ENCODE data around the gene FAM193B.

The FAM193B gene

GRCh38 chr5:177554474-177555111 is at the start of gene FAM193B:
Gene FAM193B (minus strand): TSS chr5:177554563. CDS start chr5:177554458, 105 bp downstream.
- DNase-seq (ENCODE audit: insufficient read length, low spot score) (peak; percentile 100), FAIRE-seq (peak; percentile 81)

DNA sequence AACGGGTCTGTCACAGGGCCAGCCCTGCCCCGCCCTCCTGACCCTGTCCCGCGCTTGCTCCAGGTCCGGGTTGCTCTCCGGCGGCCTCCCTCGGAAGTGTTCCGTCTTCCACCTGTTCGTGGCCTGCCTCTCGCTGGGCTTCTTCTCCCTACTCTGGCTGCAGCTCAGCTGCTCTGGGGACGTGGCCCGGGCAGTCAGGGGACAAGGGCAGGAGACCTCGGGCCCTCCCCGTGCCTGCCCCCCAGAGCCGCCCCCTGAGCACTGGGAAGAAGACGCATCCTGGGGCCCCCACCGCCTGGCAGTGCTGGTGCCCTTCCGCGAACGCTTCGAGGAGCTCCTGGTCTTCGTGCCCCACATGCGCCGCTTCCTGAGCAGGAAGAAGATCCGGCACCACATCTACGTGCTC is 49.8 kb upstream of the FAM193B start:
- DNase-seq (ENCODE audit: insufficient read length, low spot score) (no peak), FAIRE-seq (no peak)

- FAIRE-seq = no peak
- no peak for DNase-seq (ENCODE audit: insufficient read length, low spot score)
Observed at GRCh38 chr5:177603631-177604030, 49.3 kb upstream of the FAM193B start.

DNA sequence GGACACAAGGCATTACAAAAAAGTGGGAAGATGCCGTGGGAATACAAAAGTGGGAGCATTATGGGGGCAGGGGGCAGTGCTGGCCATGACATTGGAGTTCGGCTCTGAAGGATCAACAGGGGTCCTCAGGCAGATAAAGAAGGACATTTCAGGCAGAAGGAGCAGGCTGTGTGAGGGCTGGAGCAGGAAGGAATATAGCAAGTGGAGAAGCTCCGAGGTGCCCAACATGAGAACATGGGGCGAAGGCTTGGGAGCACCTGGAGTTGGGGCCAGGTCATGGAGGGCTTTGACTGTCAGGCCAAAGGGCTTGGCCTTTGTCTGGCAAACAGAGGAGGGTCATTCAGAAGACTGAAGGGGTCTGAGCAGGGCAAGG is 48.1 kb upstream of the FAM193B start:
- no peak for FAIRE-seq
- no peak for DNase-seq (ENCODE audit: insufficient read length, low spot score)

DNA sequence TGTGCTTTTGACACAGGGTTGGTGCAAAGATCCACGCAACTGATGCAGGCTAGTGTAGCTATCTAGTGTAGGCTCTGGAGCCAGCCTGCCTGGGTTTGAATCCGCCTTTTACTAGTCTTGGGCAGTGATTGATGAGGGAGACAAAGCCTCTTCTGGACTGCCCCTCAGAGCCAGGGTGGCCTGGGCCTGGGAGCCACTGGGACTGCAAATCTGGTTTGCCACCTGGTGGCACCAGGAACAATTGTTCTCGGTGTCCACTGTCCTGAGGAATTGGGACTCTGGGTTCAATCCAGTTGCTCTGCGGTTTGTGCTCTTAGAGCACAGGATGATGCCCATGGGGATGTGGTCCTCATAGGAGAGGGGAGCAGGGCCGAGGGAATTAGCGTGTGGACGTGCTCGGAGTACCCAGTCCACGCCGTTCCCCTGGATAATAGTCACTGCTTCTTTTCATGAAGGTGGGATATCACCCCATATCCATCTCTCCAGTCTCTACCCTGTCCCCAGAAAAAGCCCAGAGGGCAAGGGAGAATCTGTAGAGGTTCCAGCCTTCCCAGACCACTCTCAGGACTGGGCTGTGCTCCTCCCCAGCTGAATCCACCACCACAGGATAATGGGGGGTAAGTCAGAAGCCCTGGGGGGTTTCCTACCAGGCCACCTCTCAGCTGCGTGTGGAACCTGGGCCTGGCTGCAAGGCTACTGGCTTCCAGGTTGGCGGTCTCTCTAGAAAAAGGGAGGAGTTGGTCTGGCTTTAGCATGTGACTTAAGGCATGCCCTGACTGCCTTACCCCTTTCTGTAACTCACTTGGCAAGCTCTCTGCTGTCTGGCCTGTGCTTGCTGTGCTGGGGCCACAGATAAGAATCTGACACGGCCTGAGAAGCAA is 47.5 kb upstream of the FAM193B start:
- FAIRE-seq = no peak

DNA sequence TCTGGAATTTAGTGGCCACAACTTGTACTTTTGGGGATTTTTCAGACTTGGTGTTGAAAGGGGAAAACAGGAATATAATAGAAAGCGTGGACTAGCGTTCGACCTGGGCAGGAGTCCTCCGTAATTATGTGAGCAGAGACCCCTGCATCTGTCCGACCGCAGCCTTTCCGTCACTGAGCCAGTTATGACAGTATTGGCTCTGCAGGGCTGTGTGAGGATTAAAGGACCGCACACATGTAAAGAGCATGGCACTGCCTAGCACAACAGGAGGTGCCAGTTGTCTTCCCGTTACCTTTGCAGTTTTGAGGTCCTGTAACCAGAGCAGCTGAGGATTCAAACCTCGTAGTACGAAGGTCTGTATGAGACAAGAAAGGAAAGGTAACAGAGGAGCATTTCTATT is 46.8 kb upstream of the FAM193B start:
- FAIRE-seq = no peak

More for the DNA sequence above, 47.5 kb upstream of the FAM193B start:
- no peak for DNase-seq (ENCODE audit: insufficient read length, low spot score)

GRCh38 chr5:177600508-177601018 is 46.2 kb upstream of the FAM193B start:
- FAIRE-seq (peak; percentile 82), DNase-seq (ENCODE audit: insufficient read length, low spot score) (no peak)

More for the DNA sequence above, 46.8 kb upstream of the FAM193B start:
- no peak for DNase-seq (ENCODE audit: insufficient read length, low spot score)

DNA sequence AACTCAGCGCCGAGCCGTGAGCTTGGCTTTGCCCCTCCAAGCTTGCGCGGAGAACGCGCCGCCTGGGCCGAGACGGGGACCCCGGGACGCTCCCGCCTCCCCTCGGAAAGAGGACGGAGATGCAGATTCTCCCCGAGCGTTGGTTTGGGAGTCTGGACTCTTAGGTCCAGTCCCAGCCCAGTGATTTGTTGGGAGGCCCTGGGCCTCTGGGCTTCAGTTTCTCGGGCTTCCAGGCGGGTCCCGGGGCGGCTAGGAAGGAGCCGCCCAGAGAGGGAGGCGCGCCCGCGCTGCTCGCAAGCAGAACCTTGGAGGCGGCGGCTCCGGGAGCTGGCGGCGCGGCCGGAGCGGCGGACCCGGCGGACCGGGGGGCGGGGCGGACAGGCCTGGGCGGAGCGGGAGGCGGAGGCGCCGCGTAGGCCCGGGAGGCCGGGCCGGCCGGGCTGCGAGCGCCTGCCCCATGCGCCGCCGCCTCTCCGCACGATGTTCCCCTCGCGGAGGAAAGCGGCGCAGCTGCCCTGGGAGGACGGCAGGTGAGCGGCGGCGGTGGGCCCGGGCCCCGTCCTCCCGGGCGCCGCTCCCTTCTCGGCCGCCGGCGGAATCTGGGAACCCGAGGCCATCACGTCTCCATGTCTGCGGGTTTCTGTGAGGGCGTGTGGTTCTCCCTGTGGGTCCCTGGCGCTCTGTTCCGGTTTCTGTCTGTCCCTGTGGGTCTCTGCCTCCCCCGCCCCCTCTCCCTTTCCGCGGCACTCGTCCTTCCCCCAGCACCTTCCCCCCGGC is 45.6 kb upstream of the FAM193B start, which contains the start of gene B4GALT7:
TSS of gene B4GALT7 (plus strand) at position 402 of the 777 bp plus-strand sequence. CDS start at position 481, 79 bp downstream.
- no peak for FAIRE-seq

GRCh38 chr5:177598477-177598876 is 44.1 kb upstream of the FAM193B start:
- DNase-seq (ENCODE audit: insufficient read length, low spot score) (no peak), FAIRE-seq (no peak)

More for the DNA sequence above, 45.6 kb upstream of the FAM193B start, which contains the start of gene B4GALT7:
- DNase-seq (ENCODE audit: insufficient read length, low spot score) = peak; percentile 87

GRCh38 chr5:177596775-177597238 is 42.4 kb upstream of the FAM193B start:
- FAIRE-seq (no peak), DNase-seq (ENCODE audit: insufficient read length, low spot score) (no peak)

- no peak for DNase-seq (ENCODE audit: insufficient read length, low spot score)
- FAIRE-seq = no peak
Observed at GRCh38 chr5:177595991-177596774, 41.8 kb upstream of the FAM193B start.

DNA sequence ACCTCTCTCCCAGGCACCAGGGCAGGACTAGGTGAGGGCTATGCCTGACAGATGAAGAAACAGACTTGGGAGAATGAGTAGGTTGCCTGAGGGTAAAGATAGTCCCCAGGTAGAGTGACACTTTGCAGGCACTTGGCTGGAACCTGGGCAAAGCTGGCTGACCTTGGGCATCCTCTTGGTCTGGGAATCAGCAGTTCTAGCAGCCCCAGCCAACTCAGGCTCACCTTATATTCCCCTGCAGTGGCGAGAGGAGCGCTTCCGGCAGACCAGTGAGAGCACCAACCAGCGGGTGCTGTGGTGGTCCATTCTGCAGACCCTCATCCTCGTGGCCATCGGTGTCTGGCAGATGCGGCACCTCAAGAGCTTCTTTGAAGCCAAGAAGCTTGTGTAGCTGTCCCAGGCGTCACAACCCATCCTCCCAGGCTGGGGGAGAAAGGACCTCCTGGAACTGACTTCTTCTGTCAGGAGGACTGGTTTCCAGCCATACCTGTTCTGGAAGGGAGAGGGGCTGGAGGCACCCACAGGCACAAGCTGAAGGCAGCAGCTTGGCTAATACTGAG is 40.7 kb upstream of the FAM193B start:
- FAIRE-seq (no peak), DNase-seq (ENCODE audit: insufficient read length, low spot score) (no peak)

DNA sequence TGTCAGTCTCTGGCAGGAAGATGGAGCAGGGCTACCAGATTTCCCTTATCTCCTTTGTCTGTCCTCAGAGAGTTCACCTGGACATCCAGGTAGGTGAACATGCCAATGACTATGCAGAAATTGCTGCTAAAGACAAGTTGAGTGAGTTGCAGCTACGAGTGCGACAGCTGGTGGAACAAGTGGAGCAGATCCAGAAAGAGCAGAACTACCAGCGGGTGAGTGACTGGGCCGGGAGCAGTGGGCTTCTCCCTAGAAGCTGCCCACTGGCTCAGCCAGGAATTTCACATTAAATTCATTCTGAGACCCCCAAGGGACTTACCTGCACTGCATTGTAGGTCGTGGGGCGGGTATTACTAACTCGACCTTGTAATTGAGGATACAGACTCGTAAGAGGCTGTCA is 39.7 kb upstream of the FAM193B start:
- FAIRE-seq = no peak
- no peak for DNase-seq (ENCODE audit: insufficient read length, low spot score)

- DNase-seq (ENCODE audit: insufficient read length, low spot score) = no peak
- FAIRE-seq = no peak
Observed at GRCh38 chr5:177593511-177593910, 39.1 kb upstream of the FAM193B start.

DNA sequence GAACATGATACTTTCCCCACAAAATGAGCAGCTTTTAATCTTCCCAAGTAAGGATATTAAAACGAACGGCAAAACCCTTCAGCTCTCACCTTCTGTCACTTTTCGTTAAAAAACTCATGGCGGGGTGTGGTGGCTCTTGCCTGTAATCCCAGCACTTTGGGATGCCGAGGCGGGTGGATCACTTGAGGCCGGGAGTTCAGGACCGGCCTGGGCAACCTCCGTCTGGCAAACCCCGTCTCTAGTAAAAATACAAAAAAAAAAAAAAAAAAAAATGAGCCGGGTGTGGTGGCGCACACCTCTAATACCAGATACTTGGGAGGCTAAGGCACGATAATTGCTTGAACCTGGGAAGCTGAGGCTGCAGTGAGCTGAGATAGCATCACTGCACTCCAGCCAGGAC is 38.5 kb upstream of the FAM193B start:
- no peak for DNase-seq (ENCODE audit: insufficient read length, low spot score)
- no peak for FAIRE-seq

DNA sequence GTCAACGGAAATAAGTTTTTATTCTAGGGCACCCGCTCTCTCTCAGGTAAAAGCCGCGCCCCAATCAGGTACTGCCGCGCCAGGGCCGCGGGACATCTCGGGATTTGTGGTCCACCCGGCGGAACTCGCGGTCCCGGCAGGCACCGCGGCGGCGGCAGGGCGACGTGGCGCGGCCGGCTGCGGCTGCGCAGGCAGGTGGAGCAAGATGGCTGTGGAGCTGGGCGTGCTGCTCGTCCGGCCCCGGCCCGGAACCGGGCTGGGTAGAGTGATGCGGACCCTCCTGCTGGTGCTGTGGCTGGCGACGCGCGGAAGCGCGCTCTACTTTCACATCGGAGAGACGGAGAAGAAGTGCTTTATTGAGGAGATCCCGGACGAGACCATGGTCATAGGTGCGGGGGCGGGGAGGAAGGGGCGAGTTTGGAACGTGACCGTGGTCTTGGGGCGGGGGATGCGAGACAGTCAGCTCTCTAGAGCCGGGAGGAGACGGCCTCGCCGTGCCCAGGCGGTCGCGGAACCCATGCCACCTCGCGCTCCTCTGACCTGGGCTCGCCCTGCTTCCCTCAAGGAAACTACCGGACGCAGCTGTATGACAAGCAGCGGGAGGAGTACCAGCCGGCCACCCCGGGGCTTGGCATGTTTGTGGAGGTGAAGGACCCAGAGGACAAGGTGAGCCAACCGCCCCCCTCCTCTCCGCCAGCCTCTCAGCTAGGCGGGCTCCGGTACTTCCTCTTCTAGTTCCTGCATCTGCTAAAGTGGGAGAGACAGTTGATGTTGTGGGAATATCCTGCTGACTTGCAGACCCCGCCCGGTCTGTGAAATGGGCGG is 37.9 kb upstream of the FAM193B start, which contains the start of gene TMED9:
TSS of gene TMED9 (plus strand) at position 194 of the 825 bp plus-strand sequence. CDS start at position 206, 12 bp downstream.
- FAIRE-seq (peak; percentile 90), DNase-seq (ENCODE audit: insufficient read length, low spot score) (peak; percentile 82)

- DNase-seq (ENCODE audit: insufficient read length, low spot score) = no peak
- no peak for FAIRE-seq
Observed at GRCh38 chr5:177591690-177592009, 37.3 kb upstream of the FAM193B start.

DNA sequence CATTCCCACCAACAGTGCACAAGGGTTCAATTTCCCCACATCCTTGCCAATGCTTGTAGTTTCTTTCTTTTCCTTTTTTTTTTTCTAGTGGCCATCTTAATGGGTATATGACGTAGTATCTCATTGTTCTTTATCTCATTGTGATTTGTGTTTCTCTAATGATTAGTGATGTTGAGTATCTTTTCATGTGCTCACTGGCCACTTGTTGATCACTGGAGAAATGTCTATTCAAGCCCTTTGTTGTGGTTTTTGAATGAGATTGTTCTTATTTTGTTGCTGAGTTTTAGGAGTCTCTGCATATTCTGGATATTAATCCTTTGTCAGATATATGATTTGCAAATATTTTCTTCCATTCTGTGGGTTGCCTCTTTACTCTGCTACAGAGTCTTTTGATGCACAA is 36.0 kb upstream of the FAM193B start:
- DNase-seq (ENCODE audit: insufficient read length, low spot score) = no peak
- no peak for FAIRE-seq

GRCh38 chr5:177588413-177588909 is 34.1 kb upstream of the FAM193B start:
- FAIRE-seq (no peak), DNase-seq (ENCODE audit: insufficient read length, low spot score) (no peak)
